Upper lobe of left lung (tissue), 4 donors: ENCODE data around the gene CDC42BPG.

Source experiments
- EP300 ChIP-seq, 4 donors: sonication (generic); formaldehyde crosslinking; IDR thresholded peaks; one replicate each; pipeline ENCODE4 v1.5.1; 2017; ENCODE audit warnings: antibody characterized with exemption in 4 of 4, control low read depth in 2 of 4
- POLR2AphosphoS5 ChIP-seq, 2 donors: sonication (generic); formaldehyde crosslinking; IDR thresholded peaks; one replicate each; pipeline ENCODE4 v1.5.1; 2017; ENCODE audit warnings: antibody characterized with exemption in 2 of 2
- TF ChIP-seq, protein P1 (sequence below), 6 experiments: fragments of 450-650 bp in 4 of 6; fragments of 200-600 bp in 2 of 6; sonication (generic) in 2 of 6; IDR thresholded peaks; one replicate each; pipeline ENCODE4 v1.5.1; 2016 to 2019; ENCODE audit warnings: antibody characterized with exemption in 6 of 6

DNA sequence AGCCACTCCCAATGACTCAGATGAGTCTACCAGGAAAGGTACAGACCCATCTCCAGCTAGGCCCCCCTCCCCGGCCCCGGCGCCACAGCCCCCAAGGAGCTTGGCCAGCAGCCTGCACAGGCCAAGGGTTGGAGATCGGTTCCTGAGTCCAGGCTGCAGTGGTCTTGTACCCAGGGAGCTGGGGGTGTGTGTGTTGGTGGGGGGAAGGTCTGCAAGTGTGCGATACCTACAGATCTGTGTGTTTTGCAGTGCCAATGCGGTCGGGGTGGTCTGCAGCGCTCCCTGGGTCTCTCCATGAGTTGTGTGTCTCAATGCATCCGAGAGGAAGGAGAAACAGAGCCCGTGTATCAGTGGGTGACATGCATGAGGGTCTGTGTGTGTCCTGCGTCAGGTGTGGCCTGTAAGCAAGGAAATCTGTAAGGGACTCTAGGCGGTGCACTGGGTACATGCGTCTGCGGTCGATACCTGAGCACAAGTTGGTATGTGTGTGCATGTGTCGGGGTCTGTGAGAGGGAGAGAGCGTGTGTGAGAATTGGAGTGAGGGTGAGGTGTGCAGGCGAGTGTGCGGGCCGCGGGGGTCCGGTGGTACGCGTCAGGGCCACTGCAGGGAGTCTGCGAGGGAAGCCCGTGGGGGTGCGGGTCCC is 645 bp downstream of the CDC42BPG start:
- no peak for TF ChIP-seq EP300 (IDR thresholded peaks at IDR 0.05)
- TF ChIP-seq, protein P1, sequence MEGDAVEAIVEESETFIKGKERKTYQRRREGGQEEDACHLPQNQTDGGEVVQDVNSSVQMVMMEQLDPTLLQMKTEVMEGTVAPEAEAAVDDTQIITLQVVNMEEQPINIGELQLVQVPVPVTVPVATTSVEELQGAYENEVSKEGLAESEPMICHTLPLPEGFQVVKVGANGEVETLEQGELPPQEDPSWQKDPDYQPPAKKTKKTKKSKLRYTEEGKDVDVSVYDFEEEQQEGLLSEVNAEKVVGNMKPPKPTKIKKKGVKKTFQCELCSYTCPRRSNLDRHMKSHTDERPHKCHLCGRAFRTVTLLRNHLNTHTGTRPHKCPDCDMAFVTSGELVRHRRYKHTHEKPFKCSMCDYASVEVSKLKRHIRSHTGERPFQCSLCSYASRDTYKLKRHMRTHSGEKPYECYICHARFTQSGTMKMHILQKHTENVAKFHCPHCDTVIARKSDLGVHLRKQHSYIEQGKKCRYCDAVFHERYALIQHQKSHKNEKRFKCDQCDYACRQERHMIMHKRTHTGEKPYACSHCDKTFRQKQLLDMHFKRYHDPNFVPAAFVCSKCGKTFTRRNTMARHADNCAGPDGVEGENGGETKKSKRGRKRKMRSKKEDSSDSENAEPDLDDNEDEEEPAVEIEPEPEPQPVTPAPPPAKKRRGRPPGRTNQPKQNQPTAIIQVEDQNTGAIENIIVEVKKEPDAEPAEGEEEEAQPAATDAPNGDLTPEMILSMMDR (IDR thresholded peaks at IDR 0.05), result no peak
- no peak for TF ChIP-seq POLR2AphosphoS5 (IDR thresholded peaks at IDR 0.05)
